HG03457 (cell line): ENCODE results near the gene SPX.

ENCODE experiments used
- ATAC-seq: cut with Tn5 transposase; IDR thresholded peaks from one replicate; pipeline ENCODE4 v1.9.1; 2021; ENCODE audit warnings: moderate number of reproducible peaks; ENCODE audit not compliant: unreplicated experiment

Gene SPX

DNA sequence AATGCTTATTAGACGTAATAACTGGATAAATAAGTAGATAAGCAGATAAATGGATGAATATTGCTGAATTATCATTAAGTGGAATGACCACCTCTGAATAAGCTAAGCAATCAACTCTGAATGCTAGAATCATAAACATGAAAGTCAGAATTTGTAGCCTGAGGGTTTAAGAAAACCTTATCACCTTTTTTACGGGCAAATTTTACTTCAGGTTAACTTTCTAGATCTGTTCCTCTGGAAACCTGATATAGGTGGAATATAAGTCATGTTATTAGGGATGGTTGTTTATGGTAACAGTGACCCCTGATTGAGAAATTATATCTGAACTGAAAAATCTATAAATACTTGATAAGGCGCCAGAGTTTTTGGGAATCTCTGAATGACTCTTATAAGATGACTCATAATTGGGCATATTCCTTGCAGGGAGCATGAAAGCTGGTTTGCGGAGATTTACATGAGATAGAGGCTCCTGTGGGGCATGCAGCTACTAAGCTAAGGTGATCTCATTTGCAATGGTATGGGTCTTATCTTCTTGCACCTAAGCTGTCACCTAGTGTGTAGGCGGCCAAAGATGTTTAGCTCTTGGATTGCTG is 12.1 kb downstream of the SPX start:
- ATAC-seq, result no peak

- ATAC-seq, result no peak
Measured at GRCh38 chr12:21539797-21540196, 13.7 kb downstream of the SPX start.

DNA sequence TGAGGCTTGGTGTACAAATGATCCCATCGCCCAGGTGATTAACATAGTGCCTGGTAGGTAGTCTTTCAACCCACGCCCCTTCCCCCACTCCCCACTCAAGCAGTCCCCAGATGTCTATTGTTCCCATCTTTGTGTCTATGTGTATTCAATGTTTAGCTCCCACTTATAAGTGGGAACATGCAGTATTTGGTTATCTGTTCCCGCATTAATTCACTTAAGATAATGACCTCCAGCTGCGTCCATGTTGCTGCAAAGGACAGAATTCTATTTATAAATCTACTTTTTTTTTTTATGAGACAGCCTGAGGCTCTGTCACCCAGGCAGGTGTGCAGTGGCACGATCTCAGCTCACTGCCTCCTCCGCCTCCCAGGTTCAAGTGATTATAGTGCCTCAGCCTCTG is 15.7 kb downstream of the SPX start:
- ATAC-seq, result no peak

GRCh38 chr12:21542403-21542802 is 16.3 kb downstream of the SPX start:
- ATAC-seq, result no peak

GRCh38 chr12:21543151-21543550 is 17.1 kb downstream of the SPX start:
- ATAC-seq, result no peak

- ATAC-seq, result no peak
Measured at GRCh38 chr12:21545557-21545956, 19.5 kb downstream of the SPX start.

DNA sequence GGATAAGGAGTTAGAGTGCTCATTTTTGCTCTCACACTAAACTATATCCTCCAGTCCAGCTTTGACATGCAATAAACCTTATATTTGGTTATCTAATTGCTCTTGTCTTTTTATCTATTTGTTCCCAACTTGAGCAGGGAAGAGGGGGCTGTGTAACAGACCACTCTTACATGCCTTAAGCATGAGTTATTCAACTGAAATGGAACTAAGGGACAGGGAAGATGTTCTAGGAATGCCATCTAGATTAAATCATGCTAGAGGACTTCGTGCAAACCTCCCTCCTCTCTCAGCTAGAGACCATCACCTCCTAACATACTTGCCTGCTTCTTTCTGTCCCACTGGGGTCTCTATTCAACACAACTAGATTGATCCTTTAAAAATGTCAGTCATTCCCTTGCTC is 20.6 kb downstream of the SPX start:
- no peak for ATAC-seq

GRCh38 chr12:21547437-21547836 is 21.3 kb downstream of the SPX start:
- ATAC-seq, result no peak

- no peak for ATAC-seq
Measured at GRCh38 chr12:21551841-21552465, 25.9 kb downstream of the SPX start.

- no peak for ATAC-seq
Measured at GRCh38 chr12:21552635-21553328, 26.7 kb downstream of the SPX start.

- no peak for ATAC-seq
Measured at GRCh38 chr12:21553329-21553675, 27.2 kb downstream of the SPX start.

- ATAC-seq, result no peak
Measured at GRCh38 chr12:21558100-21558679, 32.1 kb downstream of the SPX start.

- ATAC-seq, result no peak
Measured at GRCh38 chr12:21559855-21560569, 33.9 kb downstream of the SPX start.

DNA sequence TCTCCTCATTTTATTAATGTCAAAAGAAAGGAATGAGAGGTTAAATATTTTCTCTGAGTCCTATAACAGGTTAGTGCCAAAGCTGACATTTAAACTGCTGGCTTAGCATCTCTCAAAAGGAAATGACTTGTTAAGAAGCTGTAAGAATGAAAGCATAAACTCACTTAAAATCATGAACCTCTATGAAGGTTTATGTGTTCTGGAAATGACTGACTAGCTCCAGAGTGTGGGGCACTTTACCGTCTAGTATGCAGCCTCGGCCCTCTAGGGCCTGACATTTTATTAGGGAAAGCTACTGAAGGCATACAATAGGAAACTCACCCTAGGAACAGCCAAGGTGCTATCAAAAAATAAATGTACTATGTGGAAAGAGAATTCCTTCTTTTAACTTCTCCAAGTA is 35.1 kb downstream of the SPX start:
- no peak for ATAC-seq

GRCh38 chr12:21562859-21563258 is 36.8 kb downstream of the SPX start:
- ATAC-seq, result no peak

DNA sequence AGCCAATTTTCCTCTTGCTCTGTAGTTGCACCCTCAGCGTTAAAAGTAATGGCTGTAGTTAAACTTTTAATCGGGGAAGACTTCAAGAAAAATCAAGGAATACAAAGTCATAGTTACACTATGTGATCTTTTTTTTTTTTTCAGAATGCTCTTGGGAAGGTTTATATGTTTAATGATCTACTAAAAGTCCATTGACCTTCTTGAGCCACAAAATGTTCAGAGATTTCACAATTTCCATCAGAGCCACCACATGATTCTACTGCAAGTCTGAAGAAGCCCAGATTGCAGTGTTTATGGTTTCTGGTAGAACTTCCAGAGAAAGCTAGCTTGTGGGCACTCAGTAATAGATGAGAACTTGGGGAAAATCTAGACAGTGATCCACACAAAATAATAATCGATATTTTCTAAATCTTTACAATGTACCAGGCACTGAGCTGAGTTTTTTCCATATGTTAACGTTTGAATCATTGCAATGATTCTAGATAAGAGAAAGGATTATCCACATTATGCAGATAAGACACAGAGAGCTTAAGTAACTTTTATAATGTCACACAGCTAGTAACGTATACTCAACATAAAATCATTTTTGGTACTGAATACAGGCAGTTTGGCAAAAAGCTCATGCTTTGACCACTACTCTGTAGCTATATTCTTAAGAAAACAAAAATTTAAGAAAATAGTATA is 40.3 kb downstream of the SPX start:
- ATAC-seq, result no peak

- ATAC-seq, result no peak
Measured at GRCh38 chr12:21566907-21567394, 40.9 kb downstream of the SPX start.

GRCh38 chr12:21568115-21568514 is 42.0 kb downstream of the SPX start:
- ATAC-seq, result no peak

- ATAC-seq, result no peak
Measured at GRCh38 chr12:21571046-21571445, 45.0 kb downstream of the SPX start.

- no peak for ATAC-seq
Measured at GRCh38 chr12:21573733-21574358, 47.8 kb downstream of the SPX start.
